CD4-positive, alpha-beta T cell treated with Interleukin-6 for 4 hours (primary cell): ENCODE measurements around the gene B4GALNT2.
A peak's percentile ranks its signal among the peaks of the same experiment; 100 is the strongest.
"Not testable (repeated sequence)": the region's sequence is repeated elsewhere in the genome, so short reads cannot be mapped to it uniquely, and the experiment has no call there.

Experiments
- DNase-seq: peaks from one replicate; pipeline ENCODE4 v3.0.0-alpha.2; 2020; ENCODE audit warnings: mixed read lengths

The B4GALNT2 gene

GRCh38 chr17:49183341-49183740, 50.8 kb downstream of the B4GALNT2 start:
- no peak for DNase-seq

DNA sequence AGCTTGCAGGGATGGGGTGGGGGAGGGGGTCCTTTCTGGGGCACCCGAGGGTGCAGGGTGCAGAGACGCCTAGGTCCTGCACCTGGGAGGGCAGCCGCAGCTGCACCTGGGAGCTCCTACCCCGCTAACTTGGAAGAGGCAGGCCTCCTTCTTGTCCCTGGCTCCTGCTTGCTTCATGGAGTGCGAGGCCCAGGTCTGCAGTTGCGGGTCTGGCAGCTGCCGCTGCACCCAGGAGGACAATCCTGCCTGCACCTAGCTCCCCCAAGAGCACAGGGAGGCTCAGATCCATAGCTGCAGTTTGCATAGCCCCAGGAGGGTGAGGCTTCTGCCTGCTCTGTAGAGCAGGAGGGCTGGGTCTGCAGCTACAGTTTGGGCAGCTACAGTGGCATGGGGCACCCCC, 51.2 kb downstream of the B4GALNT2 start:
- DNase-seq: no peak

GRCh38 chr17:49184522-49184921, 52.0 kb downstream of the B4GALNT2 start:
- DNase-seq: not testable (repeated sequence)

DNA sequence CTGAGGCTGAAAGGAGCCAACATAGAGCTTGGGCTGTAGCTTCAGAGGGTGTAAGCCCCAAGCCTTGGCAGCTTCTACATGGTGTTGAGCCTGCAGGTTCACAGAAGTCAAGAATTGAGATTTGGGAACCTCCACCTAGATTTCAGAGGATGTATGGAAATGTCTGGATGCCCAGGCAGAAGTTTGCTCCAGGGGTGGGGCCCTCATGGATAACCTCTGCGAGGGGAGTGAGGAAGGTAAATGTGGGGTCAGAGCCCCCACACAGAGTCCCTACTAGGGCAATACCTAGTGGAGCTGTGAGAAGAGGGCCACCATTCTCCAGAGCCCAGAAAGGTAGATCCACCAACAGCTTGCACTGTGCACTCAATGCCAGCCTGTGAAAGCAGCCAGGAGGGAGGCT, 52.8 kb downstream of the B4GALNT2 start:
- DNase-seq: not testable (repeated sequence)

DNA sequence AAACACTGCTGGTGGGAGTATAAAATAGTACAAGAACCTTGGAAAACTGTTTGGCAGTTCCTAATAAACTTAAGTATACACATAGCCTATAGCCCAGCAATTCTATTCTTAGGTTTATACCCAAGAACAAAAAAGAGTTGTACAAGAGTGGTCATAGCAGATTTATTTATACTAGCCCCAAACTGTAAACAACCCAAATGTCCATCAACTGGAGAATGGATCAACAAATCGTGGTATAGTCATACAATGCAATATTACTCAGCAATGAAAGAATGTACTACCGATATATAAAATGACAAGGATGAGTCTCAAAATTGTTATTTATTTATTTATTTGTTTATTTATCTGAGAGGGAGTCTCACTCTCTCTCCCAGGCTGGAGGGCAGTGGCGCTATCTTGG, 54.7 kb downstream of the B4GALNT2 start:
- DNase-seq: no peak

DNA sequence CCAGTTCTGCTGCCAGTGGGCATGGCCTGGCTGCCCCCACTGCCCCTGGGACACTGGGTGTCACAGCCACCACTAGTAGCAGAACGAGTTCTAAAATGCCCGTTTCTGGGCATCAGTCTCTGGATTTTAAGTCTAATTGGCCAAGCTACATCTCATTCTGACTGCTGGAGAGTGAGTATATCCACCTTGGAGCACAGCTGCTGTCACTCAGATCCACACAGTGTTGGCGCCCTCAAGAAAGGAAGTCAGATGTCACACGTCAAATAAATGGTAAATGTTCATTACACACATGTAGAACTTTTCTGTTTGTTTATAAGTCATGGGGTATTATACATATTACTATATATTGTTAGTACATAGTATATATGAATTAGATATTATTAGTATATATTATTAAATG, 58.4 kb downstream of the B4GALNT2 start:
- DNase-seq: no peak

DNA sequence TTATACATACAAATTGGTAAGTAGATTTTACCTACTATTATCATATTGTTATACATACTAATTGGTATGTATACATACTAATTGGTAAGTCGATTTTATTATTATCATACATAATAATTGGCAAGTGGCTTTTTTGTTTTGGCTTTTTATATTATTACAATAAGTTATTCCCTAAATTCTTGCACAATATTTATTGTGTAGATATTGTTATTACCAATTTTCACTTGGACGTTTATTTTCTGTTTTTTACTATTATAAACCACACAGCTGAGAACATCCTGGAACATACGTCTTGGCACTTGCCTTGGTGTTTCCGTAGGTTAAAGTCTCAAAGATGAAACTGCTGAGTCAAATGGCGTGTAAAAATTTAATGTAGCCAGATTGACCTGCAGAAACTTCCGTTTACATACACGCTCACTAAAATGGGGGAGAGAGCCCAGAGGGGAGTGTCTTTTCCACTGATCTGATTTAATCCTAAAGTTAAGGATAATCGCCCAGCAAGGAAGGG, 58.9 kb downstream of the B4GALNT2 start:
- DNase-seq: no peak

DNA sequence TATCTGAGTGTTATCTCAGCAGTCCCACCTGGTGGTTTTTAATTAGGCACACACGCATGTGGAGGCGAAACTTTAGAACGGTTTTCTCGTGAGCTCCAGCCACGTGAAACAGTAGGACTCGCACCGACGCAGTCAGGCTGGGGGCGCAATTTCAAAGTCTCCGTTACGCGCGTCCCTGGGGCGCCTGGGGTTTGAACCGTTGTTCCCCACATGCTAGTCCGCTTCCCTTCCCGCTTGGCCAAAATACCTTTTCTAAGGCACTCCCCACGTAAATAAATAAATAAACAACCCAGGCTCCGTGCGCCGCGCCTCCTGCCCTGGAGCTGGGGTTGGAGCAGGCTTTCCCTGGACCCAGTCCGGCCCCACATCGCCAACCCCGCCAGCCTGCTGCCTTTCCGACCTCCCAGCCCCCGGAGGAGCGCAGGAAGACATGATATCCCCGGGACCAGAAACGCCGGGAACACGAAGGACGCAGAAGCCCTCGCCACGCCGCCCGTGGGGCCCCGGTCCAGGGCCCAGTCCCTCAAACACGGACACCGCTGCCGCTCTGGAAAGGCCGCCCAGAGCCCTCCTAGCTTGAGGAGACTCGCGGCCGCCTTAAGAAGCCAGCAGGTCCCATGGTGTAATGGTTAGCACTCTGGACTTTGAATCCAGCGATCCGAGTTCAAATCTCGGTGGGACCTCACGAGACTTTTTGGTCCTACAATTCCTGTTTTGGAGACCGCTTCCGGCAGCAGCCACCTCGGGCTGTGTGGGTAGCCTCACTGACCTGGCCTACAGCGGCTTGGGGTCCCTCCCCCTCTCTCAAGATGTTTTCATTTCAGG, 59.6 kb downstream of the B4GALNT2 start:
- peak; percentile 87 for DNase-seq

DNA sequence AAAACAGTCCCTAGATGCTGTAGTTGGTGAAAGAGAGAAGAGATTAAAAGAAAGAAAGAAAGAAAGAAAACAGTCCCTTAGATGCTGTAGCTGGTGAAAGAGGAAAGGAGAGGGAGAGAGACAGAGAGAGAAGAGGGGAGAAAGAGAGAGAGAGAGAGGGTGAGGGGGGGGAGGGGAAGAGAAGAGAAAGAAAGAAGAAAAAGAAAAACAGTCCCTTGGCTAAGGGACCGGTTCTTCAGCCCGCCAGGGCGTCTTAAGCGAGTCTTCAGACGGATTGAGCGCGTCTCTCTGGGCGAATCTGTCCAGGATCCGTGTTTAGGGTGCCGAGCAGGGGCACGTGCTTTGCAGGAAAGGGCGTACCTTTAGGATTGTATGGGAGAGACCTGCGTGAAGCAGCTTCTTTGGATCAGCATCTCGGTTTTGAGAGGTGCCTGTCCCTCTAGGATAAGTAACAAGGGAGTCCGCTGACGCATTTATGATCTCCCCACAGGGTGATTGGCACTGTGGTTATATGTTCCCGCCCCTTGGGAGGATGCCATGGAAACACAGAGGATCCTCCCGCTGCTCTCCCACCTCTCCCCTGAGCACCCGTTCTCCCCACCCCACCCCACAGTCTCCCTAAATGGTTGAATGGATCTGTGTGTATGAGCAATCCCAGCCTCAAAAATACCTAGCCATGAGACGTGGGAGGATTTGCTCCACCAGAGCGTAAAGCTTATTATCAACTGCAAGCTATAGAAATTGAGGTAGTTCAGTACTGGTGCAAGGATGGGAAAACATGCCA, 61.1 kb downstream of the B4GALNT2 start:
- peak; percentile 40 for DNase-seq

- no peak for DNase-seq
These were observed 61.7 kb downstream of the B4GALNT2 start for GRCh38 chr17:49194297-49194607.

- no peak for DNase-seq
These were observed 63.2 kb downstream of the B4GALNT2 start for GRCh38 chr17:49195751-49196150.

DNA sequence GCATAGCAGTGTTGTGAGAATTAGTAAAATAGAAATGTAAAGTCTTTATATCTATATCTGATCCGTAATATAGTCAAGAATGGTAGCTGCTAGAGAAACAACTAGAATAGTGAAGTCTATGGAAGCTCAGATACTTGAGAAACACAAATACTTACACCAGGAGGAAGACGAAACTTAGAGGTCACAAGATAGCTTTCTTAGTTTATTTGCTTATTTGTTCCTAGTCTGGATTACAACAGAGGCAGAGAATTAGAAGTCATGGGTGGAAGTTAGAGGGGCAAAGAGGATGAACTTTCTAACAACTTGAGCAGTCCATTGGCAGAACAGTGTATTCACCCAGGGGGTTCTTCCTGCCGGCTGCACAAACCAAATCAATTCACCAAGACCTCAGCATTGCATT, 64.0 kb downstream of the B4GALNT2 start:
- DNase-seq: no peak

DNA sequence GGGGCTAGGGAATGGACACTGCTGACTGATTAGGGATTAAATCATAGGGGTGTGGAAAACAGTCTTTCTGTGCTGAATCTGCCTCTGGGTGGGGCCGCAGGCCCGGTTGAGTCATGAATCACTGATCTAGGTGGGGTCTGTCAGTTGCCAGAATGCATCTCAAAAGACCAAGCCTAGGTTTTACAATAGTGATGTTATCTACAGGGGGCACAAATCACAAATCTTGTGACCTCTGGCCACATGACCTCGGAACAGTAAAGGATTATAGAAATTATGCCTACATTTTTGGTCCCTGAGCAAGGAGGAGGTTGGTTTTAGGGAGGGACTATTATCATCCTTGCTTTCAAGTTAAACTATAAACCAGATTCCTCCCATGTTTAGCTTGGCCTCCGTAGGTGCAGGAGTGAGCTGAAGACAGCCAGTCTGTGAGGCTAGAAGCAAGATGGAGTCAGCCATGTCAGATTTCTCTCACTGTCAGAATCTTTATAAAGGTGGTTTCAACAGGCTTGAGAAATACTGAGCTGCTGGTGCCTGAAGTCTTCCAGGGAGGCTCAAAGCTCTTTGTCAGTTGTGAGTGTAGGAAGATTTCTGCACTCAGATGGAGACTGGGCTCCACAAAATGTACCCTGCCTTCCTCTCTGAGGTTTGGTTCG, 64.9 kb downstream of the B4GALNT2 start:
- DNase-seq: no peak

DNA sequence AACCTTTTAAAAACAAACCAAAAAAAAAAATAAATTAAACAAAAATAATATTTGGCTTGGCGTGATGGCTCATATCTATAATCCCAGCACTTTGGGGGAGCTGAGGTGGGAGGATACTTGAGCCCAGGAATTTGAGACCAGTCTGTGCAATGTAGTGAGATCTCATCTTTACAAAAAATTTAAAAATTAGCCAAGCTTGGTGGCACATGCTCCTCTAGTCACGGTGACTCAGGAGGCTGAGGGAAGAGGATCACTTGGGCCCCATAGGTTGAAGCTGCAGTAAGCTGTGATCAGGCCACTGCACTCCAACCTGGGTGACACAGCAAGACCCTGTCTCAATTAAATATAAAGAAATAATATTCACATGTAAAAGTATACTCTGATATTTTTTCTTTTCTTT, 65.6 kb downstream of the B4GALNT2 start:
- DNase-seq: no peak

GRCh38 chr17:49200423-49201083, 68.0 kb downstream of the B4GALNT2 start:
- no peak for DNase-seq

DNA sequence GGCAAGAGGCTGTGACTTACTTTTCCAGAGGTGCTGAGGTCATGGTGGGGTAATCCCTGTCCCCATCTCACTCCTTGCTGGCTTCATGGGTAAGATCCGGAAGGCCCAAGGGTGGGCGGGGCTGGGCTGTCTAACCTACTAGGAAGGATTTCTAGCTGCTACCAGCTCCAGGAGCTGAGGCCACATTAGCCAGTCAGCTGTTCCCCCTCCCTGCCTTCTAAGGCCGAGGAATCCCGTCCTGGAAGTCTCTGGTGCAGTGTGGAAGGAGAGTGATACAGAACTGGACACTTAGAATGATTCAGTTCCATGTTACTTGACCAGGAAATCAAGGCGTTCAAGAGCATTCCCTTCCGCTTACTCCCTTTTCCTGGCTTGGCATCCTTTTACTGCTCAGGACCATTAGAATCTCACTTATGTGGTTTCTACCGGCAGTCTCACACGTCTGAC, 68.9 kb downstream of the B4GALNT2 start:
- DNase-seq: no peak

- no peak for DNase-seq
These were observed 71.2 kb downstream of the B4GALNT2 start for GRCh38 chr17:49203796-49204195.

DNA sequence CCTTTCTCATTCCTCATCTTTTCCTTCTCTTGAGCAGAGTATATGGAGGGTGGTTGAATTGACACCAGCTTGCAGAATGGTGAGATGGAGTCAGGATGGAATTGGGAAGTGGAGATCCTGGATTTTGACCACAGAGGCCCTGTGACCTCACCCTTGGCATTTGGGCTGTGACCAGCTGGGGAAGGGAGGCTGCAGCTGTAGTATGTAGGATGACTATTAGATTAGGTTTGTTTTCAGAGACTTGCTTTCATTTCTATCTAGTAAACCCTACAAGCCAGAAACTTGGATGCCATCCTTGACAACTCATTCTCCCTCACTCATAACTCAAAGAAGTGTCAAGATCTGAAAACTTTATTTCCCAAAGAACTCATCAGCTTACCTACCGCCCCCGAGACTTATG, 71.9 kb downstream of the B4GALNT2 start:
- DNase-seq: no peak

GRCh38 chr17:49209061-49209571, 76.5 kb downstream of the B4GALNT2 start:
- DNase-seq: peak; percentile 49

GRCh38 chr17:49210158-49211029, 77.8 kb downstream of the B4GALNT2 start, which contains the start of the genes ABI3 and GNGT2:
Gene ABI3, plus strand, starts transcription at chr17:49210707. Its CDS starts 18 bp downstream, at chr17:49210725.
Gene GNGT2, minus strand, starts transcription at chr17:49210574. Its CDS starts 3,152 bp downstream, at chr17:49207422.
- peak; percentile 78 for DNase-seq

DNA sequence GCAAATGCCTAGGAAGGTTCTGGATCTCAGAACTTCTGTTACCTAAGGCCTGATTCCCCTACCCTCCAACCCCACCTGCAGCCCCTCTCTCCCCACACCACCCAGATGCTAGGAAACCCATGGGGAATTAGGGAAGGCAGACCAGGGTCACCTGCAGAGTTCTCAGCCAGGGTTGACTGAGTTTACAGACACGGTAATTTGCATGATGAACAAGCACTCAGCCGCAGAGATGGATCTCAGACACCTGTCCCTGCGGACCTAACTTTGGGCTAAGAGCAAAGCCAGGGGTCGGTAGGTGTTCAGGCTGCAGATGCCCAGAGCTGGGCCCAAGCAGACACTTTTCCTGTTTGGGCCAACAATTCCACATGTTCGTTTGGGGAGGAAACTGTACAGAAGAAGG, 80.8 kb downstream of the B4GALNT2 start:
- DNase-seq: no peak
